ENCODE data around the gene SYT5. TPM values are rescaled to one million over a fixed set of nuclear protein-coding genes. Genes with fewer than 3 reads are reported as not detected.

Gene SYT5
- total and polyA plus RNA-seq, 2 donors from 2014 or later: not detected

DNA sequence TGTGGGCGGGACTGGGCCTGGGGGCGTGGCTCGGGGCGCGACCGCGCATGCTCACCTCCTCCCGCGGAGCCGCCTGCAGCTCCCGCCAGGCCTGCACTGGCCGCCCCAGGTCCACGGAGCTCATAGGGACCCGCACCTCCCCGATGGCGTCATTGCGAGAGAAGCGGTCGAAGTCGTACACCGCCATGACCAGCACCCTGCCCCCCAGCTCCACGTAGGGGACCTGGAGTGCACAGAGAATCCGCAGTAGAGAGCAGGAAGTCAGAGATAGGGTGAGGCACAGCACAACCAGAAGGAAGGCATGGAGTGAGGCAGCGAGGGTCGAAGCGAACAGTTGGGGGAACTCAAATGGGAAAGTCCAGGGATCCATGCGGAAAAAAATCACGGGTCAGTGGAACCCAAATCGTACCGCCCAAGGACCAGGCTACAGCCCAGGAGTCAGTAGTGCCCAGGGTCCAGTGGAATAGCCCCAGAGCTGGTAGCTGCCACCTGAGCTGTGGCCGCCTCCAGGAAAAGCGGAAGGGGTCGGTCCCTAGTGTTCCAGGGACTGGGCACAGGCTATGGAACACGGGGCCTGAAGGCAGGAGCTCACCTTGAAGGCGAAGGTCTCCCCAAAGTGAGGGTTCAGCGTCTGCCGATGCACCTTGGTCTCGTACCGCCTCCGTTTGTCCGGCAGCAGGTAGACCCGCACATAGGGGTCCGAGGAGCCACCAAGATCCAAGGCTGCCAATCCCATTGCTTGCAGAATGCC, 4.8 kb downstream of the SYT5 start:
- Histone ChIP-seq H3K27ac (ENCODE audit: low read depth in 2 of 2, low read length in 2 of 2) (no peak overlapping the region), H3K9ac (ENCODE audit: low read length in 3 of 3) (no peak overlapping the region), H3K9me3 (ENCODE audit: control insufficient read depth in 2 of 3, insufficient read depth in 1 of 3, low read length in 3 of 3) (no peaks in the 10 kb centered on the region), H3K4me3 (ENCODE audit: low read length in 3 of 3) (no peak overlapping the region), H3K4me1 (ENCODE audit: control insufficient read depth in 2 of 3, insufficient read depth in 2 of 3, low read depth in 1 of 3, low read length in 3 of 3) (peaks cover 0 to 6% (median 0%) of the 10 kb centered on the region in 3 donors), H3K36me3 (ENCODE audit: control insufficient read depth in 2 of 3, insufficient read depth in 3 of 3, low read length in 3 of 3) (no peaks in the 10 kb centered on the region), H3K27me3 (ENCODE audit: control insufficient read depth, insufficient read depth, low read length) (peaks cover 20% of the 10 kb centered on the region)
- intact Hi-C loops (cut with DNase I): no loop called here
- DNase-seq (no peak), FAIRE-seq (no peak)
- TF ChIP-seq, protein P1, sequence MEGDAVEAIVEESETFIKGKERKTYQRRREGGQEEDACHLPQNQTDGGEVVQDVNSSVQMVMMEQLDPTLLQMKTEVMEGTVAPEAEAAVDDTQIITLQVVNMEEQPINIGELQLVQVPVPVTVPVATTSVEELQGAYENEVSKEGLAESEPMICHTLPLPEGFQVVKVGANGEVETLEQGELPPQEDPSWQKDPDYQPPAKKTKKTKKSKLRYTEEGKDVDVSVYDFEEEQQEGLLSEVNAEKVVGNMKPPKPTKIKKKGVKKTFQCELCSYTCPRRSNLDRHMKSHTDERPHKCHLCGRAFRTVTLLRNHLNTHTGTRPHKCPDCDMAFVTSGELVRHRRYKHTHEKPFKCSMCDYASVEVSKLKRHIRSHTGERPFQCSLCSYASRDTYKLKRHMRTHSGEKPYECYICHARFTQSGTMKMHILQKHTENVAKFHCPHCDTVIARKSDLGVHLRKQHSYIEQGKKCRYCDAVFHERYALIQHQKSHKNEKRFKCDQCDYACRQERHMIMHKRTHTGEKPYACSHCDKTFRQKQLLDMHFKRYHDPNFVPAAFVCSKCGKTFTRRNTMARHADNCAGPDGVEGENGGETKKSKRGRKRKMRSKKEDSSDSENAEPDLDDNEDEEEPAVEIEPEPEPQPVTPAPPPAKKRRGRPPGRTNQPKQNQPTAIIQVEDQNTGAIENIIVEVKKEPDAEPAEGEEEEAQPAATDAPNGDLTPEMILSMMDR (IDR thresholded peaks at IDR 0.05; ENCODE audit: borderline replicate concordance, extremely low read depth, insufficient read depth): no peak

GRCh38 chr19:55174425-55175116, 5.5 kb downstream of the SYT5 start:
- no peak overlapping the region for H3K9ac ChIP-seq (ENCODE audit: low read length in 3 of 3)
- FAIRE-seq (no peak), DNase-seq (no peak)
- TF ChIP-seq, protein P1 (IDR thresholded peaks at IDR 0.05; ENCODE audit: borderline replicate concordance, extremely low read depth, insufficient read depth): no peak
- no peaks in the 10 kb centered on the region for H3K36me3 ChIP-seq (ENCODE audit: control insufficient read depth in 2 of 3, insufficient read depth in 3 of 3, low read length in 3 of 3)
- H3K4me1 ChIP-seq (ENCODE audit: control insufficient read depth in 2 of 3, insufficient read depth in 2 of 3, low read depth in 1 of 3, low read length in 3 of 3): peaks cover 0 to 5% (median 0%) of the 10 kb centered on the region in 3 donors
- H3K4me3 ChIP-seq (ENCODE audit: low read length in 3 of 3): no peak overlapping the region
- no peak overlapping the region for H3K27ac ChIP-seq (ENCODE audit: low read depth in 2 of 2, low read length in 2 of 2)
- H3K27me3 ChIP-seq (ENCODE audit: control insufficient read depth, insufficient read depth, low read length): peaks cover 19% of the 10 kb centered on the region
- intact Hi-C loops (cut with DNase I): no loop called here
- no peaks in the 10 kb centered on the region for H3K9me3 ChIP-seq (ENCODE audit: control insufficient read depth in 2 of 3, insufficient read depth in 1 of 3, low read length in 3 of 3)

- H3K9ac ChIP-seq (ENCODE audit: low read length in 3 of 3): no peak overlapping the region
- TF ChIP-seq, protein P1 (IDR thresholded peaks at IDR 0.05; ENCODE audit: borderline replicate concordance, extremely low read depth, insufficient read depth): no peak
- no peaks in the 10 kb centered on the region for H3K9me3 ChIP-seq (ENCODE audit: control insufficient read depth in 2 of 3, insufficient read depth in 1 of 3, low read length in 3 of 3)
- no peaks in the 10 kb centered on the region for H3K4me1 ChIP-seq (ENCODE audit: control insufficient read depth in 2 of 3, insufficient read depth in 2 of 3, low read depth in 1 of 3, low read length in 3 of 3)
- no peak overlapping the region for H3K27ac ChIP-seq (ENCODE audit: low read depth in 2 of 2, low read length in 2 of 2)
- no peak overlapping the region for H3K4me3 ChIP-seq (ENCODE audit: low read length in 3 of 3)
- FAIRE-seq: no peak
- intact Hi-C loops (cut with DNase I): no loop called here
- H3K36me3 ChIP-seq (ENCODE audit: control insufficient read depth in 2 of 3, insufficient read depth in 3 of 3, low read length in 3 of 3): no peaks in the 10 kb centered on the region
- peaks cover 19% of the 10 kb centered on the region for H3K27me3 ChIP-seq (ENCODE audit: control insufficient read depth, insufficient read depth, low read length)
- DNase-seq: peak in 4 of 5 donors; percentile 48 to 83 (median 59)
Observed at GRCh38 chr19:55173714-55174409, 6.2 kb downstream of the SYT5 start.
